Endothelial cell of umbilical vein (primary cell): ENCODE data around the gene RETREG2. TPM values are rescaled to one million over a fixed set of nuclear protein-coding genes. Genes with fewer than 3 reads are reported as not detected.

Experiments
- BruUV-seq: library from RNA; stranded (reverse); fragments of 400-500 nt; replicated peaks from 2 replicates; lab custom pipeline; 2021; lab: Mats Ljungman, UMichigan
- CTCF ChIA-PET: fragments of 300-600, 350-600 bp; sonication (Branson Sonifier 250); formaldehyde crosslinking; loops from one replicate; lab custom pipeline; 2021; ENCODE audit warnings: antibody characterized with exemption, inconsistent platforms; lab: Charles Lee
- POLR2A ChIA-PET: fragments of 300-600, 350-600 bp; sonication (Branson Sonifier 250); formaldehyde crosslinking; loops from one replicate; lab custom pipeline; 2021; ENCODE audit warnings: antibody characterized with exemption, inconsistent platforms; lab: Charles Lee
- DNase-seq: peaks from one replicate; pipeline ENCODE4 v3.0.0-alpha.2; 2011; ENCODE audit warnings: low read depth, low spot score
- FAIRE-seq: peaks from 2 replicates; lab custom pipeline; 2011; peaks lifted over from hg19 to GRCh38; lab: Jason Lieb, UNC
- H2AFZ ChIP-seq: 2 replicates; pipeline ENCODE4 v1.6.0; 2012; ENCODE audit warnings: low read depth, low read length, control low read depth, inconsistent platforms
- H3K27ac ChIP-seq: 2 replicates; pipeline ENCODE4 v1.5.1; 2011; ENCODE audit warnings: low read depth, mild to moderate bottlenecking, control low read depth, low read length, moderate library complexity; ENCODE audit not compliant: insufficient read depth
- H3K27me3 ChIP-seq, 2 experiments: 2 replicates each; pipeline versions ENCODE4 v1.6.0 to v1.6.1; 2011; ENCODE audit warnings: low read length in 2 of 2, mixed read lengths in 1 of 2; ENCODE audit not compliant: control insufficient read depth in 2 of 2, insufficient read depth in 2 of 2
- H3K36me3 ChIP-seq, 2 experiments: 2 replicates in 1 of 2; 3 replicates in 1 of 2; pipeline ENCODE4 v1.5.1; 2011; ENCODE audit warnings: low read length in 2 of 2, mild to moderate bottlenecking in 1 of 2, moderate library complexity in 1 of 2; ENCODE audit not compliant: control insufficient read depth in 2 of 2, insufficient read depth in 2 of 2; ENCODE audit errors: extremely low read depth in 1 of 2
- H3K4me1 ChIP-seq: 3 replicates; pipeline ENCODE4 v1.5.1; 2011; ENCODE audit warnings: mild to moderate bottlenecking, low read length; ENCODE audit not compliant: control insufficient read depth, insufficient read depth; ENCODE audit errors: extremely low read depth
- H3K4me2 ChIP-seq: 2 replicates; pipeline ENCODE4 v1.6.1; 2011; ENCODE audit warnings: low read length, control low read depth, mixed read lengths; ENCODE audit not compliant: insufficient read depth
- H3K4me3 ChIP-seq, 3 experiments: fragments of 200-600 bp in 1 of 3; sonication (generic), shearing (Covaris generic) in 1 of 3; replicated peaks in 1 of 3; 2 replicates each; pipeline ENCODE4 v1.5.1; 2011 to 2016; ENCODE audit warnings: control low read depth in 3 of 3, low read length in 3 of 3, mild to moderate bottlenecking in 2 of 3, inconsistent platforms in 1 of 3, low read depth in 1 of 3, moderate library complexity in 1 of 3; ENCODE audit not compliant: insufficient read depth in 1 of 3
- H3K79me2 ChIP-seq: 2 replicates; pipeline ENCODE4 v1.6.0; 2012; ENCODE audit warnings: low read length, inconsistent platforms; ENCODE audit not compliant: control insufficient read depth, insufficient read depth
- H3K9ac ChIP-seq: replicated peaks from 2 replicates; pipeline ENCODE3; 2011; ENCODE audit warnings: low read length, control low read depth; ENCODE audit not compliant: insufficient read depth; ENCODE audit errors: extremely low read depth
- H3K9me1 ChIP-seq: replicated peaks from 3 replicates; pipeline ENCODE4 v1.6.0; 2011; ENCODE audit warnings: mild to moderate bottlenecking, low read length; ENCODE audit not compliant: control insufficient read depth, insufficient read depth; ENCODE audit errors: extremely low read depth
- H3K9me3 ChIP-seq: replicated peaks from 2 replicates; pipeline ENCODE4 v1.5.1; 2012; ENCODE audit warnings: low read length, inconsistent platforms; ENCODE audit not compliant: control insufficient read depth, insufficient read depth
- H4K20me1 ChIP-seq: replicated peaks from 2 replicates; pipeline ENCODE3; 2011; ENCODE audit warnings: mild to moderate bottlenecking, low read length; ENCODE audit not compliant: control insufficient read depth, insufficient read depth; ENCODE audit errors: extremely low read depth
- CTCF ChIP-seq, 2 donors: IDR thresholded peaks; 1 replicate in 1 of 2; 2 replicates in 1 of 2; pipeline ENCODE4 v1.5.1; 2011; ENCODE audit warnings: low read length in 2 of 2, mild to moderate bottlenecking in 2 of 2, moderate library complexity in 2 of 2, control low read depth in 1 of 2, inconsistent platforms in 1 of 2, low read depth in 1 of 2; ENCODE audit not compliant: insufficient read depth in 1 of 2; ENCODE audit errors: extremely low read depth in 1 of 2
- EZH2 ChIP-seq: IDR thresholded peaks from 2 replicates; pipeline ENCODE4 v1.6.1; 2012; ENCODE audit warnings: borderline replicate concordance, low read depth, mild to moderate bottlenecking, moderate library complexity, low read length, inconsistent platforms; ENCODE audit not compliant: severe bottlenecking
- FOS ChIP-seq: IDR thresholded peaks from 2 replicates; pipeline ENCODE4 v1.6.1; 2011; ENCODE audit warnings: mild to moderate bottlenecking, low read length, moderate library complexity, borderline replicate concordance; ENCODE audit not compliant: insufficient read depth
- GATA2 ChIP-seq: IDR thresholded peaks from 2 replicates; pipeline ENCODE4 v1.7.0; 2011; ENCODE audit warnings: low read depth, mild to moderate bottlenecking, moderate library complexity, mixed read lengths, low read length; ENCODE audit not compliant: insufficient read length, insufficient read depth
- JUN ChIP-seq: IDR thresholded peaks from 2 replicates; pipeline ENCODE4 v1.6.1; 2011; ENCODE audit warnings: borderline replicate concordance, low read depth; ENCODE audit not compliant: insufficient read length, insufficient read depth
- MYC ChIP-seq: IDR thresholded peaks from one replicate; pipeline ENCODE4 v1.6.1; 2011; ENCODE audit warnings: mild to moderate bottlenecking, low read depth, low read length
- POLR2A ChIP-seq: IDR thresholded peaks from 2 replicates; pipeline ENCODE4 v1.6.1; 2012; ENCODE audit warnings: low read depth, mild to moderate bottlenecking, control low read depth, low read length
- POLR2AphosphoS5 ChIP-seq: IDR thresholded peaks from 2 replicates; pipeline ENCODE4 v1.6.1; 2012; ENCODE audit warnings: low read depth, mild to moderate bottlenecking, control low read depth, low read length, moderate library complexity; ENCODE audit not compliant: insufficient read depth
- dilution Hi-C: fragments of 300-500 bp; cut with MboI; formaldehyde crosslinking; loops from one replicate; pipeline ENCODE4 v1.15.0; 2019; ENCODE audit warnings: low sequenced_read_pairs; ENCODE audit not compliant: extremely low pct_ligation_motif_present
- intact Hi-C: fragments of 100-400 bp; cut with micrococcal nuclease; formaldehyde crosslinking; loops from one replicate; pipeline ENCODE4 v1.10.0; 2022
- polyA plus RNA-seq, 4 experiments: library from polyadenylated mRNA; depleted of rRNA in 3 of 4; stranded (reverse) in 3 of 4; unstranded in 1 of 4; fragments of >200 nt; gene quantifications; 2 replicates each; pipeline versions ENCODE4 v1.2.1 to v1.2.3, GENCODE V29; 2011 to 2012; ENCODE audit warnings: missing spikeins in 1 of 4
- total RNA-seq: library from RNA; stranded (reverse); gene quantifications from 2 replicates; pipeline ENCODE4 v1.2.3, GENCODE V29; 2021
- TF ChIP-seq, protein P1 (sequence below): IDR thresholded peaks from 2 replicates; pipeline ENCODE4 v1.6.1; 2011; ENCODE audit not compliant: insufficient read depth, insufficient read length

The RETREG2 gene
- total and polyA plus RNA-seq, 2 donors (not counting 3 experiments of a cell fraction or from before 2014, with no cell fraction given) = 59.5 to 76.1 TPM

DNA sequence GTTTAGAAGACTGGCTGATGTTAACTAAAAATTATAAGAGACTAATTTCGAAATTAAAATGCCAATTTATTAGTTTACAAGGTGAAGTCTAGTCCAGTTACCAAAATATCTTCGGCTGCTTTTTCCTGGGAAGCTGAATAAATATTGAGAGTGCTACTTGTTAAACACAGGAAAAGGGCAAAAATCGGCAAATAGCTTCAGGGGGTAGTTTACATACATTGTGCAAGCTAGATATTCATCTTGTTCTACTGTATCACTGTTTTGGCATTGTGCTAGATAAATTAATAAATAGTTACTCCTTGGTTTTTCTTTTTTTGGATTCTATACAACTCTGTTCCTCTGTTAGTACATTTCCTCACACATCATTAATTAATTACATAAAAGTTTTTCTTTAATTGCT is 46.7 kb upstream of the RETREG2 start:
- H3K79me2 ChIP-seq = no peaks in the 10 kb centered on the region
- H2AFZ ChIP-seq = no peak overlapping the region
- intact Hi-C loops (no loop called here), dilution Hi-C loops (no loop called here)
- FAIRE-seq = no peak
- POLR2A ChIA-PET = no interaction called here
- no peaks in the 10 kb centered on the region for H3K9me3 ChIP-seq
- CTCF ChIA-PET = interaction anchor here (2.0 to 4.6 kb wide), 3 partner anchors 12 to 102 kb away, joined by 9 to 22 read pairs (median 12); no protein-coding TSS in a partner anchor
- H3K4me3 ChIP-seq = no peak overlapping the region
- H4K20me1 ChIP-seq = no peaks in the 10 kb centered on the region
- DNase-seq = no peak
- no peak for TF ChIP-seq FOS
- TF ChIP-seq JUN = no peak
- no peak for TF ChIP-seq MYC
- no peak for TF ChIP-seq CTCF (IDR thresholded peaks at IDR 0.05; ENCODE audit: extremely low read depth in 1 of 2, insufficient read depth in 1 of 2, low read depth in 1 of 2, low read length in 2 of 2)
- no peak for TF ChIP-seq POLR2AphosphoS5
- TF ChIP-seq GATA2 = no peak
- TF ChIP-seq, protein P1, sequence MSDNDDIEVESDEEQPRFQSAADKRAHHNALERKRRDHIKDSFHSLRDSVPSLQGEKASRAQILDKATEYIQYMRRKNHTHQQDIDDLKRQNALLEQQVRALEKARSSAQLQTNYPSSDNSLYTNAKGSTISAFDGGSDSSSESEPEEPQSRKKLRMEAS = no peak
- no peak for TF ChIP-seq POLR2A
- no peak for TF ChIP-seq EZH2
- no peaks in the 10 kb centered on the region for H3K36me3 ChIP-seq
- no TSS peak for BruUV-seq
- H3K4me1 ChIP-seq = no peaks in the 10 kb centered on the region
- H3K4me2 ChIP-seq = no peak overlapping the region
- H3K9ac ChIP-seq = no peak overlapping the region
- H3K27ac ChIP-seq = no peak overlapping the region
- H3K9me1 ChIP-seq = peaks cover 3% of the 10 kb centered on the region
- no peaks in the 10 kb centered on the region for H3K27me3 ChIP-seq
